Measurements from ENCODE around the gene NOL4L.
"Not testable (repeated sequence)": the region's sequence is repeated elsewhere in the genome, so short reads cannot be mapped to it uniquely, and the experiment has no call there.

The NOL4L gene

GRCh38 chr20:32612351-32613191 is 27.4 kb upstream of the NOL4L start:
- DNase-seq, result no peak

DNA sequence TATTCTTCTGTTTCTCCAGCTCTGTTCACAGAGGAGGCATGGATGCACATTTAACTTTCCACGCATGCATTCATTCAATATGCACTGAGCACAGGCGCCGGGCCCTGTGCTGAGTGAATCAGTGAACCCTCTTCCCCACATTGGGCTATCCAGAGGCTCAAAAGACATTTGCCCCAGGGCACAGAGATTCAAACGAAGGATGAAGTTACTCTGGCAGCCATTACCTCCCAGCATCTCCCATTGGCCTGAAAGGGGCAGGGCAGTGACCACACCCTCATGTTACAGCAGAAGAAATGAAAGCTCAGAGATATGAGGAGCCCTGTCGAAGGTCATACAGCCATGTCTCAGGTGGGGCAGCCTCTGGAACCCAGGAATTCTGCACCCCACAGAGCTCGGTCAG is 26.7 kb upstream of the NOL4L start:
- DNase-seq, result no peak

DNA sequence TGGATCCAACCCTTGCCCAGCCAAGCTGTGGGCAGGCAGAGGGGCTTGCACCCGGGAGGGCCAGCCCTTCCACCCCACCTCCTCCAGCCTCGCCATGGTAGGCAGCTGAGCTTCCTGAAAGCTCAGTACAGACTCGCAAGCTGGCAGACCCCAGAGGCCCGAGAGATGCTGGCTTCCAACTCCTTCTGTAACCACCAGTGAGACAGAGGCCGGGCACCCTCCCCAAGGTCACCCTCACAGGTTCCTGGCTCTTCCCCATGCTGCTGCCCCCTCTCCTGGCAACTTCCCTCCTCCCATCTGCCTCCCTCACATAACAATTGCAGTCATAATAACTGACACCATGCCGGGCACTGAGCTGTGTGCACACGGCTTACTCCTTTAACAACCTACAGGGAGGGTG is 26.2 kb upstream of the NOL4L start:
- DNase-seq, result no peak

DNA sequence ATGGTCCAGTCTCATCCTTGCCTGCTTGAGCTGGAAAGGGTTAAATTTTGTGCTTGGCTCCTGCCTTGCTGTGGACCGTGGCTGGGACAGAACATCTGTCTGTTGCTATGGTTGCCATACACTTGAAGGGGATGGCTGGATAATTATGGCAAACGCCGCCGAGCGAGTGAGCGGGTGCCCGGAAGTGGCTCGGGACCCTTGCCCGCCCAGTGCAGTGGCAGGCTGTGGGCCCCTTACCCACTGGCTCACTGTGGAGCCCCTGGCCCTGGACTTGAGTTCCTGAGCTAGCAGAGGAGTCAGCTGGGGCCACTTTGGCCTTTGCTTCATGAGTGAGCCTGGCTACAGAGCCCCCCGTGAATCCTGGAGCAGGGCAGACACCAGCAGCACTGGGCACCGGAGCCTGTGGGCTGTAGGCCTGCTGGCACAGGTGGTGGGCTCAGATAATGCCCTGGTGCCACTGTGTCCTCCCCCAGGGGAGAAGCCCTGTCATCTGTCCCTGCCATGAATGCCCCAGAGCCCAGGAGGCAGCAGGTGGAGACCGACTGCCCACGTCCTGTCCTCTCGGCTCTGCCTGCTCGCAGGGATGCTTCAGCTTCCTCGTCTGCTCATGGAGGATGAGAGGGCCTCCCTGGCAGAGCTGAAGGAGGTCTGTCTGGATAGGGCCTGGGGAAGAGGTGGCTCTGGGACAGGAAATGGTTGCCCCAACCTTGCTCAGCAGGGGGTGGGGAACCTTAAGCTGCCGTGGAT is 25.5 kb upstream of the NOL4L start:
- no peak for DNase-seq

DNA sequence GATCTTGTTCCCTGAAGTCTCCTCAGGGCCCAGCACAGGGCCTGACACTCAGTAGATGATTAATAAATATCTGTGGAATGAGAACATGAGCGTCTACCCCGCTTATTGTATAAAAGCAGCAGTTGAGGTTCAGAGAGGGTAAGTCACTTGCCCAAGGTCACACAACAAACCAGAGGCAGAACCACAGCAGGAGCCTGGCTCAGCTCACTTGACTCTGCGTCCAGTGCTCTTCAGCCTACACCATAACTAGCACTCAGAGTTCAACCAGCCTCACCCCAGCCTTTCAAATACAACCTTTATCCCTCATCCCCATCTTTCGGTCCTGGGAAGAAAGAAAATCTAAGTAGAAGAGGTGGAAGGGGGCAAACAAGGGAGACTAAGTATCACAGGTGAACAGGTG is 24.9 kb upstream of the NOL4L start:
- no peak for DNase-seq

DNA sequence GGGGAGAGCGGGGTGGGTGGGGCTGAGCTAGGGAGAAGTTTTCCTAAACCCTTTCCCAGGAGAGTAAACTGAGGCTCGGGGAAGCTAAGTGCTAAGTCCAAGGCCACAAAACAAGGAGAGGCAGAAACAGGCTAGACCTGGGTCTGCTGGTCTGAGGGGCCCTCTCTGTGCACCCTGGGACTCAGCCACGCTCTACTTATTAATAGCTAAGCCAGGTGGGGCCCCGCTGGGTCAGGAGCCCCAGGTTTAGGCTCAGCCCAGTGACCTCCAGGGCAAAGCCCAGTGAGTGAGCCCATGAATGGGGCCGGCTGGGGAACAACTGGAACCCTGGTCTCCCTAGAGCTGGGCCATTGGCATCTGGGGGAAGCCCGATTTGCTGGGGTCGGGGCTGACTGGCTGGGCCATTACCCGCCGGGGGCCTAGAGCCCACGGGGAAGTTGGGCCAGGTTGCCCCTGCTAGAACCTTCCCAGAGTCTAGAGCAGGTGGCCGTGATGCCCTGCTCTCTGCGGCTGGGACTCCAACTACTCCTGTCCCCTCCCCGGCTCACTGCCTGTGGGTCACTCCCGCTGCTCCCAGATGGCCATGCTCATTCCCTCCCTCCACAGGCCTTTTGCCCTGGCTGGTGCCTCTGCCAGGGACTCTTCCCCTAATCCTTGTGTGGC is 24.1 kb upstream of the NOL4L start:
- no peak for DNase-seq

DNA sequence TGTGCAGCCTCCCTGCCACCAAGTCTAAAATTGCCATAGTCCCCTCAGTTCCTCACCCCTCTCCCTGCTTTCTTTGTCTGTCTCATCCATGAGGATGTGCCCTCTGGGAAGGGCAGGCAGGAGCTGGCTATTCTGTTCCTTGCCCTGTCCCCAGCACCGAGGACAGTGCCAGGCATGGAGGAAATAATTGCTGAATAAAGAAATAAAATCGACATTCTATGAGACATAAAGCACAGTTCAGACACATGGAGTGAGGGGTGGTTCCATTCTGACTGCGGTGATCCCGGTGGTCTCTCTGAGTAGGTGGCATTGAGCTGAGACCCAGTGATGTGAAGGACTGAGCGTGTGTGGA is 23.5 kb upstream of the NOL4L start:
- DNase-seq, result no peak

DNA sequence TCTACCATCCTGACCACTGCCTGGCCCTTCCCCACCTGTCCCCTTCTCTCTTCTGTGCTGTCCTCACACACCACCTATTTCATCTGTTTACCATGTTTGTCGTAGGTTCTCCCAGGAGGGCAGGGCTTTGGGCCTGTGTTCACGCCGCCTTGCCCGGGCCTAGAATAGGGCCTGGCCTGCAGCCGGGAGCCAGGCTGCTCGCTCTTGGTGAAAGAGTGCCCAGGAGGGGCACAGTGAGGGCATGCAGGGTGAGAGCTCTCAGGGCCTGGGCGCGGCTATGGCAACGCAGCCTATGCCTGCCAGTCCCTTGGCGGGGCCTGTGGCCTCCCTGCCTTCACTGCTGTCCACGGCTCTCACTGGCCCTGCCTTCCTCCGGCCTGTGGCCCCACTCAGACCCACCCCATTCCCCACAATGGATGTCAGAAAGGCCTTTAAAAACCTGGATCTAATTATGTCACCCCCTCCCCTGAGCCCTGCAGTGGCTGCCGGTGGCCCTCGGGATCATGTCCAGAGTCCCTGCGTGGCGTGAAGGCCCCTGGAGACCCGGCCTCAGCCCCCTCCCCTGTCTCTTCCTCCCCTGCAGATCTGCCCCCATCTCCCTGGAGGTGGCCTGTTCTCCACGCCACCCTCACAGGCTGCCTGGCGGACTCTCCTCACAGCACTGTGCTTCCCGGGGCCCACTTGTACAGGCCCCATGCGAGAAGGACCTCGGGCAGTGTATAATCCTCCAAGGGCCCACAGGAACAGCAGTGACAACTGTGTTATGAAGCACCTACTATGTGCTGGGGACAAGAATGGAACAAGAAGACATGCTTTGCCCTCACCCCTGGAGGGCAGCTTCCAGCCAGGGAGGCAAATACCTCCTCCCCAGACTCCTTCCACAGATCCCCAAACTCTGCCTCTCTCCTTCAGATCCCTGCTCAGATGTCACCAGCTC is 22.9 kb upstream of the NOL4L start:
- DNase-seq, result no peak

- no peak for DNase-seq
Measured at GRCh38 chr20:32607324-32607723, 22.2 kb upstream of the NOL4L start.

DNA sequence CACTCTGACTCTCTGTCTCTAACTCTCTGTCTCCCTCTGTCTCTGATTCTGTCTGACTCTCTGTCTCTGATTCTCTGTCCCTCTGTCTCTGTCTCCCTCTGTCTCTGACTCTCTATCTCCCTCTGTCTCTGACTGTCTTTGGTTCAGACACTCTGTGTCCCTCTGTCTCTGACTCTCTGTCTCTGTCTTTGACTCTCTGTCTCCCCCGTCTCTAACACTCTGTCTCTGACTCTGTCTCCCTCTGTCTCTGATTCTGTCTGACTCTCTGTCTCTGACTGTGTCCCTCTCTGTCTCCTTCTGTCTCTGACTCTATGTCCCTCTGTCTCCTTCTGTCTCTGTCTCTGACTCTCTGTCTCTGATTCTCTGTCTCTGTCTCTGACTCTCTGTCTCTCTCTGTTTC is 21.7 kb upstream of the NOL4L start:
- no peak for DNase-seq

GRCh38 chr20:32606107-32606506 is 21.0 kb upstream of the NOL4L start:
- DNase-seq, result no peak

DNA sequence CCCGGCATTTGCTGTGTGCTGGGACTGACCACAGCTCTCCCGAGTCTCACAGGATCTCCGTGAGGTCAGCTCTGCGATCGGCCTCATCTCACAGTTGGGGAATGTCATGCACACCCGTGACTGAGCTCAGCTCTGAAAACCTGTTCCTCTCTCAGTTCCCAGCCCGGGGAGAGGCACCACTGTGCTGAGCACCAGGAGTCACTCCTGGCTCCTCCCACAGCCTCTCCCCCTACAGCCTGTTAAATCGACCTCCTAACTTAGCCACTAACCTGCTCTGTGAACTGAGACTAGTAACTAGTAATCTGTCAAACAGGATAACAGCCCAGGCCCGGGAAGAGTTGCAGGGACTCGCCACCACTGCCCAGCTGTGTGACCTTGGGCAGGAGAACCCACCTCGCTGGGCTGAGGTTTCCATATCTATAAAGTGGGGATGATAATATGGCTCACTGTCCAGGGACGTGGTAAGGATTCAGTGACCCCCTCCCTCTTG is 20.1 kb upstream of the NOL4L start:
- no peak for DNase-seq

- no peak for DNase-seq
Measured at GRCh38 chr20:32603046-32603726, 18.1 kb upstream of the NOL4L start.

DNA sequence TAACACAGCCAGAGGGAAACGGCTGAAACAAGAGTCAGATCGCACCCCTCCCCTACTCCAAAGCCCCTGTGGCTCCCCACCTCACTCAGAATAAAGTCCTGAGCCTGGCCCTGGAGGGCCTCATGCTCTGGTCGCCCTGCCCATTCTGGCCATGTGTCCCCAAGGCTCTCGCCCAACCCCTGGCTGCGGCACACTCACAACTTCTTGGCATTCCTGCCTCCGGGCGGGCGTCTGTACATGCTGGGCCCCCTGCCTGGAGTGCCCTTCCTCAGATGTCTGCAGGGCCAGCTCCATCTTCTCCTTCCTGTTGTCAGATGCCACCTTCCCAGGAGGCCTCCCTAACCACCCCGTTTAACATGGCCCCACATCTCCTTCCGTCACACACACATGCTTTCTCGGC is 17.1 kb upstream of the NOL4L start:
- DNase-seq, result no peak

GRCh38 chr20:32600681-32601237 is 15.6 kb upstream of the NOL4L start:
- no peak for DNase-seq

- DNase-seq, result no peak
Measured at GRCh38 chr20:32599783-32600340, 14.7 kb upstream of the NOL4L start.

DNA sequence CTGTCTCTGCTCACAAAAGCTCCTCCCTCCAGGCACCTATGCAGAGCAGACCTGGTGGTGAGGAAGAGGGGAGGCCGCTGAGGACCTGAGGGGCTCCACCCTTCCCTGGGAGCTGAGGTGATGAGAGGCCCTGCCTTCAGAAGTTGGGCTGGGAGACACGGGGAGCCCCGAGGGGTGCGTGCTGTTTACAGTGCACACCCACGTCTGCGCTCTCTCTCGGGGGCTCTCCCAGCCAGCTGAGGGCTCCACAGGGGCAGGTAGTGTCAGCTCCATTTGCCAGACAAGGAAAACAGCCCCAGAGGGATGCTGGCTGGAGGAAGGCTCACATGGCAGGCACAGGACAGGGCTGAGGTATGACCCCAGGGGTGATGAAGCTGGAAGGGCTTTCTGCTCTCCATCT is 13.5 kb upstream of the NOL4L start:
- no peak for DNase-seq

- DNase-seq, result no peak
Measured at GRCh38 chr20:32597714-32598113, 12.6 kb upstream of the NOL4L start.

DNA sequence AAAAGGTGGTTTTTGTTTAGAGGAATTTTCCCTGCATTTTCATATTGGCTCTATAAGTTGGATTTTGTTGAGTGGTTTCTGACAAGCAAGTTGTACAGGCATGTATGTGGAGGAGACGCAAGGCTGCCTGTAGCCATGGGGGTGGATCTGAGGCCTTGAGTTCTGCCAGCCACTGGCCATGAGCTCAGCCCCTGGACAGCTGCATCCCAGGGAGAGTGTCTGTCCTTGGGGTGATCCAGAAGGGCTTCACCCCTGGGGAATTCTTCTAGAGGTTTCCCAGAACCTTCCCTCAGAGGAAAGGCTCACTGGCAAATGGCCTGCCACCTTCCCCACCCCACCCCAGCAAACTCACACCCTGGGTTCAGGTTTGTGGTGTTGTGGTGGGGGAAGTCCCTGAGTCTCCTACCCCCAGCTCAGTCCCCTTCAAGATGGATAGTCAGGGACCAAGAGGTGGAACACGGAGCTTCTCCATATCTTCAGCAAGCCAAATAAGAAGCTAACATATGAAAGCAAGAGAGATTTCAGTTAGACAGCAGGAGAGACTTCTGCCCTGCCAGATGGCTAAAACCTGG is 11.6 kb upstream of the NOL4L start:
- no peak for DNase-seq

GRCh38 chr20:32595143-32595542 is 10.0 kb upstream of the NOL4L start:
- DNase-seq, result no peak

- DNase-seq, result not testable (repeated sequence)
Measured at GRCh38 chr20:32594669-32595068, 9.5 kb upstream of the NOL4L start.
